ENCODE results near the gene DBR1. TPM values are rescaled to one million over a fixed set of nuclear protein-coding genes. Genes with fewer than 3 reads are reported as not detected.
A peak's percentile ranks its signal among the peaks of the same experiment; 100 is the strongest.

The DBR1 gene
- total and polyA plus RNA-seq, 4 donors: 6.2 to 20.8 (median 12.3) TPM

DNA sequence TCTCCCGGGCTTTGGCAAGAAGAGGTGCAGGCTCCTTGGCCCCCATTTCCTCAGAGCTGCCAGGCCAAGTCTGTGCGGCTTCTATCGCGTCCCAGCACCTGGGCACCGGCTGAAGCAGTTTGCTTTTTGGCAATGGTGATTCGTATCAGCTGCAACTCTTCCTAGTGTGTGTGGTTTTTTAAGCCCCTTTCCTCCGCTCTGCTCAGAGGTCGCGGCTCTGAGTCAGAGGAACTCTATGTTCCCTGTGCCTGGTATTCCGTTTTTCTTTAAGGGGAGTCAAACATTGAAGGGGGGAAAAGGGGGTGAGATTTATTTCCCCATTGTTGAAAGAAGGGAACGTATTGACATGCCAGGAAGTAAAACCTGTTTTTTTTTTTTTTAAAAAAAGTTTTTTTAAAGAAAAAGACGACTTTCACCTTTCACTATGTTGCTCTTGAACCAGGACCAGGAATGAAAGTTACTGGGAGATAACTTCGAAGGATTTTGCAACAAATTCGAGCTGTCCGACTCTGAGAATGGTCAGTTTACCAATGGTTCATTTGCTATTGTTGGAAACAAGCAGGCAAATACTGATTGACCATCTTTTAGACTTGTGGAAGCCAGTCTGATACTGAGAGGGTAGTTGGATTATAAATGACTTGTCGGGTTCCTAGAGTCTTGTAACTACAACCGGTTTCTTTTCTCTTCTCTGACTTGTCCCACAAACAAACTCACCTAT lies 13.5 kb upstream of the DBR1 start:
- no peaks in the 10 kb centered on the region for H3K9me3 ChIP-seq (ENCODE audit: control insufficient read depth in 4 of 4, insufficient read depth in 3 of 4, low read length in 3 of 4)
- H3K4me3 ChIP-seq: peak overlapping the region; percentile 70
- no peak for TF ChIP-seq CTCF (IDR thresholded peaks at IDR 0.05; ENCODE audit: control extremely low read depth, extremely low read depth)
- H3K9ac ChIP-seq (ENCODE audit: insufficient read depth in 1 of 2, low read length in 2 of 2): peak overlapping the region; percentile 41 to 75
- peaks cover 0 to 23% (median under 1%) of the 10 kb centered on the region in 4 donors for H3K36me3 ChIP-seq (ENCODE audit: control insufficient read depth in 4 of 4, insufficient read depth in 4 of 4, low read length in 4 of 4)
- WGBS, 2 donors: 5 to 6% methylated on average over 17 of the region's 17 CpGs
- peaks cover 0 to 4% (median 2%) of the 10 kb centered on the region in 3 donors for H3K27me3 ChIP-seq (ENCODE audit: control insufficient read depth in 3 of 3, insufficient read depth in 3 of 3, low read length in 2 of 3)
- H3K27ac ChIP-seq (ENCODE audit: low read depth in 1 of 2, low read length in 1 of 2): peak overlapping the region; percentile 96
- peak; percentile 35 for ATAC-seq (ENCODE audit: insufficient read depth, low FRiP score)
- peaks cover 0 to 12% (median 9%) of the 10 kb centered on the region in 5 donors for H3K4me1 ChIP-seq (ENCODE audit: control insufficient read depth in 5 of 5, insufficient read depth in 5 of 5, low read length in 5 of 5)
- DNase-seq: peak in 1 of 3 donors; percentile 3

- H3K4me1 ChIP-seq (ENCODE audit: control insufficient read depth in 5 of 5, insufficient read depth in 5 of 5, low read length in 5 of 5): peaks cover 0 to 12% (median 9%) of the 10 kb centered on the region in 5 donors
- 0 to 1% methylated on average over 53 to 59 of the region's 59 CpGs for WGBS, 2 donors
- ATAC-seq (ENCODE audit: insufficient read depth, low FRiP score) (peak; percentile 70), DNase-seq (peak; percentile 61 to 93 (median 68))
- peak within 1 kb of the TSS; percentile 70 for H3K4me3 ChIP-seq
- no peak for TF ChIP-seq CTCF (IDR thresholded peaks at IDR 0.05; ENCODE audit: control extremely low read depth, extremely low read depth)
- no peaks in the 10 kb centered on the region for H3K9me3 ChIP-seq (ENCODE audit: control insufficient read depth in 4 of 4, insufficient read depth in 3 of 4, low read length in 3 of 4)
- H3K27me3 ChIP-seq (ENCODE audit: control insufficient read depth in 3 of 3, insufficient read depth in 3 of 3, low read length in 2 of 3): peaks cover 0 to 4% (median 2%) of the 10 kb centered on the region in 3 donors
- H3K36me3 ChIP-seq (ENCODE audit: control insufficient read depth in 4 of 4, insufficient read depth in 4 of 4, low read length in 4 of 4): peaks cover 0 to 19% (median under 1%) of the 10 kb centered on the region in 4 donors
- peak within 1 kb of the TSS; percentile 41 to 75 for H3K9ac ChIP-seq (ENCODE audit: insufficient read depth in 1 of 2, low read length in 2 of 2)
- H3K27ac ChIP-seq (ENCODE audit: low read depth in 1 of 2, low read length in 1 of 2): peak within 1 kb of the TSS; percentile 96
These were observed 12.7 kb upstream of the DBR1 start, which contains the start of gene ARMC8 for GRCh38 chr3:138187296-138188012. Gene ARMC8 (plus strand): TSS chr3:138187301. CDS start chr3:138187555, 254 bp downstream.

- DNase-seq: peak in 2 of 3 donors; percentile 92 to 94
- Histone ChIP-seq H3K4me3 (peak overlapping the region; percentile 70), H3K27ac (ENCODE audit: low read depth in 1 of 2, low read length in 1 of 2) (peak overlapping the region; percentile 96), H3K36me3 (ENCODE audit: control insufficient read depth in 4 of 4, insufficient read depth in 4 of 4, low read length in 4 of 4) (peaks cover 0 to 18% (median 0%) of the 10 kb centered on the region in 4 donors), H3K9ac (ENCODE audit: insufficient read depth in 1 of 2, low read length in 2 of 2) (peak overlapping the region in 1 of 2 donors; percentile 75), H3K9me3 (ENCODE audit: control insufficient read depth in 4 of 4, insufficient read depth in 3 of 4, low read length in 3 of 4) (no peaks in the 10 kb centered on the region), H3K4me1 (ENCODE audit: control insufficient read depth in 5 of 5, insufficient read depth in 5 of 5, low read length in 5 of 5) (peaks cover 0 to 12% (median 9%) of the 10 kb centered on the region in 5 donors), H3K27me3 (ENCODE audit: control insufficient read depth in 3 of 3, insufficient read depth in 3 of 3, low read length in 2 of 3) (peaks cover 0 to 4% (median 2%) of the 10 kb centered on the region in 3 donors)
- no peak for TF ChIP-seq CTCF (IDR thresholded peaks at IDR 0.05; ENCODE audit: control extremely low read depth, extremely low read depth)
- ATAC-seq (ENCODE audit: insufficient read depth, low FRiP score): peak; percentile 96
- WGBS, 2 donors: 0 to 1% methylated on average over 25 of the region's 25 CpGs
These were observed 12.1 kb upstream of the DBR1 start for GRCh38 chr3:138186803-138187295.

Measured in lung (tissue), 12 donors.